Activated T-helper 1 cell treated with anti-CD3 and anti-CD28 coated beads, Interleukin-12 subunit alpha, Interleukin-12 subunit beta, Interleukin-2, Interleukin-4 antibody, amounts not matched to agents 30 ng/mL and 10 ng/mL and 1 ng/mL, durations not matched to agents 14 hours and 24 hours and 36 hours (primary cell): ENCODE results near the gene FRMD5. TPM values are rescaled to one million over a fixed set of nuclear protein-coding genes. Genes with fewer than 3 reads are reported as not detected.

ENCODE experiments used
- DNase-seq: peaks from one replicate; pipeline ENCODE4 v3.0.0; 2021; ENCODE audit warnings: low spot score
- H3K27ac Mint-ChIP-seq: one replicate; pipeline ENCODE4 v1.8.0; 2021; ENCODE audit warnings: mild to moderate bottlenecking, mixed read lengths
- H3K27me3 Mint-ChIP-seq: one replicate; pipeline ENCODE4 v1.8.0; 2022; ENCODE audit warnings: mild to moderate bottlenecking, moderate library complexity, mixed read lengths; ENCODE audit not compliant: insufficient read depth
- H3K36me3 Mint-ChIP-seq: one replicate; pipeline ENCODE4 v1.8.0; 2021; ENCODE audit warnings: low read depth, mixed read lengths
- H3K4me1 Mint-ChIP-seq: one replicate; pipeline ENCODE4 v1.8.0; 2021; ENCODE audit warnings: low read depth, mixed read lengths
- H3K4me3 Mint-ChIP-seq: one replicate; pipeline ENCODE4 v1.8.0; 2021; ENCODE audit warnings: mild to moderate bottlenecking, moderate library complexity, mixed read lengths
- H3K9me3 Mint-ChIP-seq: one replicate; pipeline ENCODE4 v1.8.0; 2021; ENCODE audit warnings: mixed read lengths
- intact Hi-C: fragments of 100-400 bp; cut with micrococcal nuclease; formaldehyde crosslinking; loops from one replicate; pipeline ENCODE4 v1.15.1; 2024
- total RNA-seq: library from RNA; stranded (reverse); gene quantifications from 2 replicates; pipeline ENCODE4 v1.2.3, GENCODE V29; 2022

The FRMD5 gene
- total RNA-seq, 1 donor from 2014 or later, result not detected

DNA sequence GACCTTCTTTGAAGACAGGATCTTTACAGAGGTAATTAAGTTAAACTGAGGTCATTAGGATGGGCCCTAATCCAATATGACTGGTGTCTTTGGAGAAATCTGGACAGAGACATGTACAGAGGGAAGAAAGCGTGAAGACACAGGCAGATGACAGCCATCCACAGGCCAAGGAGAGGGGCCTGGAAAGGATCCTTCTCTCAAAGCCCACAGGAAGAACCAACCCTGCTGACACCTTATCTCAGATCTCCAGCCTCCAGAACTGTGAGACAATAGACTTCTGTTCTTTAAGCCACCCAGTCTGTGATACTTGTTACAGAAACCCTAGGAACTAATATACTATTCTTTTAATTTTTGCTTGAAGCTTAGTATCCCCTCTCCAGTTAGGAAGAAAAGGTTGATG lies 294.1 kb downstream of the FRMD5 start:
- H3K9me3 Mint-ChIP-seq, result no peaks in the 10 kb centered on the region
- no peaks in the 10 kb centered on the region for H3K4me1 Mint-ChIP-seq
- DNase-seq, result no peak
- H3K27me3 Mint-ChIP-seq, result no peaks in the 10 kb centered on the region
- intact Hi-C loops, result no loop called here
- H3K4me3 Mint-ChIP-seq, result no peak overlapping the region
- no peak overlapping the region for H3K27ac Mint-ChIP-seq
- H3K36me3 Mint-ChIP-seq, result no peaks in the 10 kb centered on the region

GRCh38 chr15:43899928-43900327 lies 295.1 kb downstream of the FRMD5 start:
- intact Hi-C loops, result no loop called here
- Mint-ChIP-seq H3K4me1 (no peaks in the 10 kb centered on the region), H3K27me3 (no peaks in the 10 kb centered on the region), H3K36me3 (no peaks in the 10 kb centered on the region), H3K9me3 (no peaks in the 10 kb centered on the region), H3K27ac (no peak overlapping the region), H3K4me3 (no peak overlapping the region)
- DNase-seq, result no peak

GRCh38 chr15:43898891-43899290 lies 296.2 kb downstream of the FRMD5 start:
- H3K4me3 Mint-ChIP-seq, result no peak overlapping the region
- H3K27ac Mint-ChIP-seq, result no peak overlapping the region
- intact Hi-C loops, result no loop called here
- H3K4me1 Mint-ChIP-seq, result no peaks in the 10 kb centered on the region
- no peaks in the 10 kb centered on the region for H3K9me3 Mint-ChIP-seq
- H3K36me3 Mint-ChIP-seq, result no peaks in the 10 kb centered on the region
- DNase-seq, result no peak
- no peaks in the 10 kb centered on the region for H3K27me3 Mint-ChIP-seq

DNA sequence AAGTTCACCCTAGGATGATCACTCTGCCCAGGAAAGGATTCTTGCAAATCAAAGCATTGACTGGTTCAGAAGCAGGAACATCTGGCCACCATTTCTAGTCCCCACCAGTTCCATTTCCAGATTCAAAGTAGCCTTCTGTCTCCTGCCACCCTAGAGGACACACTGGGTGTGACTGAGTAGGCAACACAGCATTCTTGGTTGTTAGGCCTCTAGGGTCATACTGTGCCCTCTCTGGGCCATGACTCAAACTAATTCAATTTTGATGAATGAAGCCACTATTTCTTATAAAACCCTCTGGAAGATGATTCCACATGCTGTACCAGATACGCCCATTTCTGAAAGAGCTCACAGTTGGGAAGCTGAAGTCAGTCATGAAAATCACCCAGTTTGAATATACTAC lies 298.5 kb downstream of the FRMD5 start:
- DNase-seq, result no peak
- peak overlapping the region; percentile 59 for H3K27ac Mint-ChIP-seq
- H3K4me3 Mint-ChIP-seq, result no peak overlapping the region
- H3K36me3 Mint-ChIP-seq, result no peaks in the 10 kb centered on the region
- intact Hi-C loops, result no loop called here
- H3K27me3 Mint-ChIP-seq, result no peaks in the 10 kb centered on the region
- H3K9me3 Mint-ChIP-seq, result no peaks in the 10 kb centered on the region
- H3K4me1 Mint-ChIP-seq, result no peaks in the 10 kb centered on the region

- no peak for DNase-seq
- no peaks in the 10 kb centered on the region for H3K4me1 Mint-ChIP-seq
These were observed 299.5 kb downstream of the FRMD5 start for GRCh38 chr15:43895586-43895985.

DNA sequence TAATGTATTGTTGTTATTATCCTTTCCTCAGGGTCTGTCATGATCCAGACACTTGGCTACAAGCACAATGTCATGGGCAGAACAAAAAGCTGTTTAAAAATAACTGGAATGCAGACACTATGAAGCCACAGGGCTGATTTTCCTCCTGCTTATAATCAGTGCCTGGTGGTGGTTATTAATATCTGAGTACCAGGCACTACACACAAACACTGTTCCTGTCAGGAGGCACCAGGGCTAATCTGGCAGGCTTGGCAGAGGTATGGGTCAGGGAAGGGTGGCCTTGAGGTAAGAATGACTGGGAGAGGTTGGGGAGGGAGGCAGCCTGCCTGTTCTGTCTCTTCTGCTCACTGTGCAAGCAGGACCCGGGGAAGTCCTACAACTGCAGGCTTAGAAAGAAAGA lies 301.1 kb downstream of the FRMD5 start:
- no peaks in the 10 kb centered on the region for H3K9me3 Mint-ChIP-seq
- intact Hi-C loops, result no loop called here
- no peak overlapping the region for H3K4me3 Mint-ChIP-seq
- H3K36me3 Mint-ChIP-seq, result peaks cover 4% of the 10 kb centered on the region
- H3K4me1 Mint-ChIP-seq, result no peaks in the 10 kb centered on the region
- no peak for DNase-seq
- H3K27ac Mint-ChIP-seq, result no peak overlapping the region
- no peaks in the 10 kb centered on the region for H3K27me3 Mint-ChIP-seq

More at GRCh38 chr15:43895586-43895985, 299.5 kb downstream of the FRMD5 start:
- no peak overlapping the region for H3K27ac Mint-ChIP-seq
- intact Hi-C loops, result no loop called here
- H3K36me3 Mint-ChIP-seq, result peaks cover 4% of the 10 kb centered on the region
- H3K9me3 Mint-ChIP-seq, result no peaks in the 10 kb centered on the region
- H3K4me3 Mint-ChIP-seq, result no peak overlapping the region
- no peaks in the 10 kb centered on the region for H3K27me3 Mint-ChIP-seq

- Mint-ChIP-seq H3K9me3 (no peaks in the 10 kb centered on the region), H3K36me3 (peaks cover 9% of the 10 kb centered on the region), H3K4me1 (peaks cover 6% of the 10 kb centered on the region), H3K27me3 (no peaks in the 10 kb centered on the region), H3K27ac (peak overlapping the region; percentile 0), H3K4me3 (no peak overlapping the region)
- intact Hi-C loops, result loop anchor here (2.0 kb wide), 1 partner anchor 20 kb away; no protein-coding TSS in a partner anchor
- DNase-seq, result no peak
These were observed 306.0 kb downstream of the FRMD5 start for GRCh38 chr15:43889042-43889441.

DNA sequence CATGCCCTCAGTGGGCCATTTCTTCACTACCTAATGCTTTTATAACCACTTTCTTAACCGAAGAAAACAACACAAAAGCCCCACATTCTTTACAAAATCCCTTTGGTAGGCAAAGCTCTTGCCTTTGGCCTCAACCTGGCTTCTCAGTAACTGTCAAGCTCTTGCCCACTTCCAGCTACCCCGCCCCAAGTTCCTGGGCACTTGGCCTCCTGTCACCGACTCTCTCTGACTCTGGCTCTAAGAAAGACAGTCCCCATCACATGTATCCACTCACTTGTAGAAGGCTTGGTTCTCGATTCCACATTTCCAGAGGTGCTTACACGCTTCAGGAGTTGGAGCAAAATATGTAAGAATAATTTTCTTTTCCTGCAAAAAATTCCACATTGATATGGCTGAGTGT lies 307.2 kb downstream of the FRMD5 start:
- no peak for DNase-seq
- Mint-ChIP-seq H3K4me3 (no peak overlapping the region), H3K36me3 (peaks cover 15% of the 10 kb centered on the region), H3K9me3 (no peaks in the 10 kb centered on the region), H3K27ac (no peak overlapping the region), H3K4me1 (peaks cover 6% of the 10 kb centered on the region), H3K27me3 (no peaks in the 10 kb centered on the region)
- intact Hi-C loops, result loop anchor here (2.0 kb wide), 1 partner anchor 19 kb away; no protein-coding TSS in a partner anchor

- H3K27me3 Mint-ChIP-seq, result no peaks in the 10 kb centered on the region
- H3K4me1 Mint-ChIP-seq, result peaks cover 6% of the 10 kb centered on the region
- DNase-seq, result no peak
- intact Hi-C loops, result no loop called here
- peak overlapping the region; percentile 58 for H3K27ac Mint-ChIP-seq
- H3K4me3 Mint-ChIP-seq, result no peak overlapping the region
- H3K36me3 Mint-ChIP-seq, result peaks cover 21% of the 10 kb centered on the region
- no peaks in the 10 kb centered on the region for H3K9me3 Mint-ChIP-seq
These were observed 308.5 kb downstream of the FRMD5 start for GRCh38 chr15:43886558-43886957.

DNA sequence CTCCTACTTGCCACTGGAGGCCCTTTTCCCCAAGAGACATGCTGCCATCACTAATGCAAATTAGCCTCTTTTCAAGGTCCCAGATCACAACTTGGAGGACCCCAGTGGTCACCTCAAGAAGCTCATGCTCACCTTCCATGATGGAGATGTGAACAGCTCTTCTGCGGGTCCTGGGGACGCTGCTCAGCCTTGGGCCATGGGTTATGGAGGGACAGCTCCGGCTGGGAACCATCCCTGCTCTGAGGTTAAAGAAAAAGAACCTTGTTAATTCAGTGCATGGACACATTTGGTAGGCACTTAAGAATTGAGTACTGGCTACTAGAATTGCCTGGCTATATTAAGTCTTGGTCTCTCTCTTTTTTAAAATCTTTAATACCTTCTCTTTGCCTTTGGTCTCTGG lies 311.5 kb downstream of the FRMD5 start:
- Mint-ChIP-seq H3K9me3 (no peaks in the 10 kb centered on the region), H3K4me3 (no peak overlapping the region), H3K27me3 (no peaks in the 10 kb centered on the region), H3K4me1 (peaks cover 6% of the 10 kb centered on the region), H3K36me3 (peaks cover 25% of the 10 kb centered on the region), H3K27ac (no peak overlapping the region)
- DNase-seq, result no peak
- intact Hi-C loops, result no loop called here

DNA sequence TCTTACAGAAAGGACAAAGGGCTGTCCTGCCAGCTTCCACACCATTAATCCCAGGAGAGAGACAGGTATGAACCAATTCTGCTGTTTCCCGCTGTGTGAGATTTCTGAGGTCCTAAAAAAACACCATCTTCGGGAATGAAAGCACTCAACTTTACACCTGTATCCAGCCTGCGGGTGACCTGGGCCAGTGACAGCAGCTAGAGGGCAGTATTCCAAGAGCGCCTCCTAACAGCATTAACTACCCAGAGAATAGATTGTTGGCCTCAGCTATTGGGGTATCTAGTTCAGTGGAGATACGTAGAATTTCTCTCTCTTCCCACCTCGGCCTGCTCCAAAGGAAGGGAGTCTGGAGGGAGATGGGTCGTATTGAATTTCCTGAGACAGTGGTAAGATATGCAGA lies 313.1 kb downstream of the FRMD5 start:
- peaks cover 6% of the 10 kb centered on the region for H3K4me1 Mint-ChIP-seq
- intact Hi-C loops, result no loop called here
- no peak for DNase-seq
- H3K27ac Mint-ChIP-seq, result no peak overlapping the region
- H3K36me3 Mint-ChIP-seq, result peaks cover 27% of the 10 kb centered on the region
- no peak overlapping the region for H3K4me3 Mint-ChIP-seq
- no peaks in the 10 kb centered on the region for H3K27me3 Mint-ChIP-seq
- no peaks in the 10 kb centered on the region for H3K9me3 Mint-ChIP-seq

- Mint-ChIP-seq H3K4me1 (no peaks in the 10 kb centered on the region), H3K4me3 (no peak overlapping the region), H3K9me3 (no peaks in the 10 kb centered on the region), H3K36me3 (peaks cover 27% of the 10 kb centered on the region), H3K27me3 (no peaks in the 10 kb centered on the region), H3K27ac (no peak overlapping the region)
- DNase-seq, result no peak
- intact Hi-C loops, result no loop called here
These were observed 313.8 kb downstream of the FRMD5 start for GRCh38 chr15:43881245-43881644.

DNA sequence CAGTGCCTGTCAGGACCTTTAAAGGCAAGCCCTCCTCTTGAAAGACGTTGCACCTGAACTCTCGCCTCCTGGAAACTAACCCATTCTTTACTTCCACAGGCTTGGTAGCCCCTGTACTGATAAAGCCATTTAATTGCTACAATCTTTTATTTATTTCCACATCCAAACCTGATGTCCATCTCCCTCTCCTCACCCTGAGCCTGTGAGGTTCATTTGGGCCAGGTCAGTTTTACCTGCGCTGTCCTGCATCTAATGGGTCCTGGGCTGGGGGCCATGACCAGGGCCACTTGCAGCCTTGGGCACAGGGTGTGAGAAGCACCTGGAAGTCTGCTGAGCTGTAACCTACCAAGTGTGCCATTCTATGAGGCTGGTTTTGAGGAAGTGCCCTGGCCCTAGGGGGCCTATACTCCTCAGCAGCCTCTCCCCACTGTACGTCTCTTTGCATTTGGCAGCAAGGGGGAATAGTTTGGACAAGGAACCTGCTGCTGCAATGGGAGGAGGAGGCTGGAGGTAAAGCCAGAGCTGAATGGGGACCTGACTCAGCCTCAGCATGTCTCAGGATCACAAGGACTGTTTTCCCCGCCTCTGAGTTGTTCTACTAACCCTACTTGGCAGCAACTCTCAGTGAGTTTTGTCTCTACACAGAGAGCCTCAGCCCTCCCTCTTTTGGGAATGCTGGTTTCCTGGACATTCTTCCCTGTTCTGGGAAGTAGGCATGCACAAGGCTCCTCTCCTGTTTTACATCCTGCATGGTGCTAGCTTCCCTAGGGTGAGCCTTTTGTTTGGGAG lies 314.5 kb downstream of the FRMD5 start:
- H3K27me3 Mint-ChIP-seq, result no peaks in the 10 kb centered on the region
- H3K27ac Mint-ChIP-seq, result no peak overlapping the region
- no peak for DNase-seq
- no peaks in the 10 kb centered on the region for H3K9me3 Mint-ChIP-seq
- H3K4me1 Mint-ChIP-seq, result no peaks in the 10 kb centered on the region
- H3K36me3 Mint-ChIP-seq, result peaks cover 29% of the 10 kb centered on the region
- H3K4me3 Mint-ChIP-seq, result no peak overlapping the region
- intact Hi-C loops, result no loop called here
